Measurements from ENCODE around the gene HAUS3.

The HAUS3 gene

DNA sequence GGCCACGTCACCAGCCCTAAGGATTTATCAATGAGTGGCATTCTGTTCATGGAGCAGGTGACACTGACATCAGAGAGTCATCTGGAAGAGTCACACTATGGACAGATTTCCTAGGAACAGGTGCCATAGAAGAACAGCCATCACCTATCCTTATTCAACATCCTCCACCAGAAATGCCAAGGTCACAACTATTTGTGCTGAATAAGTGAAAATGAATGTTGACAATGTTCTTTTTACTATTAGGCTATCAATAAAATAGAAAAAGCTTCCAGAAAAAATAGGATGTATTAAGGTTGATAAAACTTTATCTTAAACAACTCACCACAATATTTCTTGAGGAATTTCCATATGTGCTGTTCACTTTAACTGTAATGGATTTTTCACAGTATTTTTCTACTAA is 62.9 kb downstream of the HAUS3 start:
- no peak for TF ChIP-seq POLR2AphosphoS5 (IDR thresholded peaks at IDR 0.05; ENCODE audit: low read depth)
- no peak for TF ChIP-seq GABPA (IDR thresholded peaks at IDR 0.05; ENCODE audit: low read depth)
- Histone ChIP-seq H3K27me3 (ENCODE audit: insufficient read depth, poor library complexity, severe bottlenecking) (no peaks in the 10 kb centered on the region), H3K27ac (replicated peaks) (no peak overlapping the region), H3K4me3 (replicated peaks; ENCODE audit: insufficient read depth, low read length) (no peak overlapping the region)
- no peak for DNase-seq (ENCODE audit: low read depth in 1 of 2, low spot score in 1 of 2)
